ENCODE measurements around the gene NCKAP1.
"Not testable (repeated sequence)": the region's sequence is repeated elsewhere in the genome, so short reads cannot be mapped to it uniquely, and the experiment has no call there.

The NCKAP1 gene

DNA sequence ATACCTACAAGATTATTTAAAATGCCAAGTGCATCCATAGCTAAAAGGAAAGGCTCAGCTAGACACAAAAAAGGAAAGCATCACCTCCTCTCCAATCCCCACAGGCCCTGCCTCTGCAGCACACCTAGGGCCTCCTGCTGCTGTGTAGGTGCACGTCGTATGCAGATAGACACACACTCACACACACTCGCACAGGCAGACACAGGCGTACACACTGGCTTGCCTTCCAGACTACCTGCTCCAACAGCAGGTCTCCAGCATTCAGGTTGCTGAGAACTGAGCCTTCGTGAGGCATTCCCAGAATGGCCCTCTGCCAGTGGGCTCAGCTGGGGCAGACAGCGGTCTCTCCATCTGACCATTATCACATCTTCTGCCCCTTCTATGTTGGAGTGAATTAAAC lies 136.5 kb downstream of the NCKAP1 start:
- H3K4me1 ChIP-seq: no peaks in the 10 kb centered on the region
- no peak overlapping the region for H3K4me2 ChIP-seq
- H3K4me3 ChIP-seq: no peak overlapping the region
- H3K9ac ChIP-seq: no peak overlapping the region
- no peaks in the 10 kb centered on the region; a peak in 1 of 22 replicates for H3K27me3 ChIP-seq
- TF ChIP-seq Cebpa-rat (IDR thresholded peaks at IDR 0.05): no peak
- H4K20me1 ChIP-seq: no peaks in the 10 kb centered on the region
- H3K9me3 ChIP-seq (replicated peaks in 1 of 11): no peaks in the 10 kb centered on the region
- H3K27ac ChIP-seq: no peak overlapping the region
- no peaks in the 10 kb centered on the region for H3K36me3 ChIP-seq

DNA sequence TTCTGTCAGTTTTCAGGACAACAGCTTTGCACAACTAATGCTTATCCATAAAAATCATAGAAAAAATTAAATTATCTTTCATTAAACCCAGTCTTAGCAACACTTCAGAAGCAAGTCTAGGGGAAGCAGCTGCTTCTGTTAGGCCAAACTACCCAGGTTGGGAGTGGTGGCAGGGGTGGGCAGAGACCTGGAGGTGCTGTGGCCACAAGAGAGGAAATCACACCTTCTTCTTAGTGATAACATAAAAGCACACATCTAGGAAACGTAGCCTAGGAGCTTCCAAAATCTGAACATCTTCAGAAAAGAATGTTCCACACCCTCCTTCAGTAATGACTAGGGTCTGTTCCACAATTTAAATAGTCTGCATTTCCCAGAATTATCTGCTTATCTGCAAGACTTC lies 139.5 kb downstream of the NCKAP1 start:
- TF ChIP-seq Cebpa-rat (IDR thresholded peaks at IDR 0.05): no peak
- no peaks in the 10 kb centered on the region; a peak in 1 of 22 replicates for H3K27me3 ChIP-seq
- no peaks in the 10 kb centered on the region for H3K36me3 ChIP-seq
- H3K9ac ChIP-seq: no peak overlapping the region
- H3K9me3 ChIP-seq (replicated peaks in 1 of 11): peaks cover 2 to 12% (median 5%) of the 10 kb centered on the region in 11 experiments; a peak in 10 of 22 replicates
- no peak overlapping the region for H3K27ac ChIP-seq
- H3K4me1 ChIP-seq: no peaks in the 10 kb centered on the region
- no peaks in the 10 kb centered on the region for H4K20me1 ChIP-seq
- no peak overlapping the region for H3K4me3 ChIP-seq
- H3K4me2 ChIP-seq: no peak overlapping the region

DNA sequence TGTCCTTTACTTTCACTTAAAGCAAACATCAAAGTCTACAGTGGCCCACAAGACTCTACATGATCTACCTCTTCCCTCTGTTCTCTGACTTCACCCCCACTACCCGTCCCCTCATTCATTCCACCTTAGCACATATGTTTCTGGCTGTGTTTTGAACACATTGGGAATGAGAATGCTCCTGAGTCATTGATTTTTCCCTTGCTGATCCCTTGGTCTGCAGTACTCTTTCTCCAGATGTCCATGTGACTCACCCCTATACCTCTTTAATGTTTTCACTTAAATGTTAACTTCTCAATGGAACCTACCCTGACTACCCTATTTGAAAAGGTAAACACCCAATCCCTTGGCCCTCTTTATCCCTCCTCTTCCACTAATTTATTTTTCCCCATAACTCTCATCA lies 141.1 kb downstream of the NCKAP1 start:
- no peak overlapping the region for H3K9ac ChIP-seq
- no peak overlapping the region for H3K4me3 ChIP-seq
- H4K20me1 ChIP-seq: no peaks in the 10 kb centered on the region
- no peaks in the 10 kb centered on the region; a peak in 1 of 22 replicates for H3K27me3 ChIP-seq
- no peak for TF ChIP-seq Cebpa-rat (IDR thresholded peaks at IDR 0.05)
- H3K4me2 ChIP-seq: no peak overlapping the region
- peaks cover 5 to 18% (median 10%) of the 10 kb centered on the region in 11 experiments; a peak in 10 of 22 replicates for H3K9me3 ChIP-seq (replicated peaks in 1 of 11)
- no peaks in the 10 kb centered on the region for H3K4me1 ChIP-seq
- H3K36me3 ChIP-seq: no peaks in the 10 kb centered on the region
- no peak overlapping the region for H3K27ac ChIP-seq

- Histone ChIP-seq H3K9me3 (replicated peaks in 1 of 11) (peaks cover 5 to 18% (median 10%) of the 10 kb centered on the region in 11 experiments; a peak in 10 of 22 replicates), H4K20me1 (no peaks in the 10 kb centered on the region), H3K27ac (no peak overlapping the region), H3K36me3 (no peaks in the 10 kb centered on the region), H3K27me3 (no peaks in the 10 kb centered on the region; a peak in 1 of 22 replicates), H3K4me1 (no peaks in the 10 kb centered on the region), H3K4me3 (no peak overlapping the region), H3K9ac (no peak overlapping the region), H3K4me2 (no peak overlapping the region)
- TF ChIP-seq Cebpa-rat (IDR thresholded peaks at IDR 0.05): no peak
These were observed 142.5 kb downstream of the NCKAP1 start for GRCh38 chr2:182895798-182896197.

DNA sequence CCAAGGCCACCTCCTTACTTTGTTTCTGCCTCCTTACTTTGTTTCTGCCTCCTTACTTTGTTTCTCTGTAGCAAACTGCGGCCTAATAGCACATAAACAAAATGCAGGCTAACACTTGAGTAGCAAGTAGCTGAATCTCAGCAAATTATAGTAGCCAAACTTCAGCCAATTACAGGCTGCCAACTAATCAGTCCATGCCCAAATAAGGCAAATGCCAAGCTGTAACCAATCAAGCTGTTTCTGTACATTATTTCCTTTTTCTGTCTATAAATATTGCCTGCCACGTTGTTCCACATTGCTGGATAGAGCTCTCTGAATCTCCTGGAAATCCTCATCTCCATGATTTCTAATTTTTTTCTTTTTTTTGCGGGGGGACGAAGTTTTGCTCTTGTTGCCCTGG lies 143.1 kb downstream of the NCKAP1 start:
- Histone ChIP-seq H3K4me1 (no peaks in the 10 kb centered on the region), H3K27me3 (no peaks in the 10 kb centered on the region; a peak in 1 of 22 replicates), H4K20me1 (no peaks in the 10 kb centered on the region), H3K9me3 (replicated peaks in 1 of 11) (peaks cover 5 to 18% (median 10%) of the 10 kb centered on the region in 11 experiments; a peak in 10 of 22 replicates), H3K9ac (no peak overlapping the region), H3K36me3 (no peaks in the 10 kb centered on the region), H3K4me3 (no peak overlapping the region), H3K4me2 (no peak overlapping the region), H3K27ac (no peak overlapping the region)
- no peak for TF ChIP-seq Cebpa-rat (IDR thresholded peaks at IDR 0.05)

DNA sequence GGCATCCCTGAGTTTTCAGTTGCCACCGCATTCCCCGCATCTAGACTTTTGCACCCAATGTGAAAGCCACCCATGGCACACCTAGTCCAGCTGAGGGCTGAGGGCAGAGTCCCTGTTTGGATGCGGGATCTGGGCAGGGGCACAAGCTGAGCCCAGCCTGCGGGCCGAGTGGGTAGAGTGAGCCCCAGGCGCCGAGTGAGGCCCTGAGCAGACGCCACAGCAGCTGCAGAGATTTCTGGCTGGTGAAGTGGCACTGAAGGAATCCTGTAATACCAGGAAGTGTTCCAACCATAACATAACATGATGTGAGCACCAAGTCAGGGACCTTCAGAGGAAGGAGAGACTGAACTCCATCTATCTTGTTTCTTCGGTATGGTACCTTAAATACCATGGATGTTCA lies 144.1 kb downstream of the NCKAP1 start:
- no peak for TF ChIP-seq Cebpa-rat (IDR thresholded peaks at IDR 0.05)
- no peak overlapping the region for H3K27ac ChIP-seq
- no peak overlapping the region for H3K9ac ChIP-seq
- H3K36me3 ChIP-seq: no peaks in the 10 kb centered on the region
- no peaks in the 10 kb centered on the region for H4K20me1 ChIP-seq
- no peaks in the 10 kb centered on the region for H3K4me1 ChIP-seq
- H3K4me2 ChIP-seq: no peak overlapping the region
- H3K4me3 ChIP-seq: no peak overlapping the region
- peaks cover 5 to 18% (median 10%) of the 10 kb centered on the region in 11 experiments; a peak in 10 of 22 replicates for H3K9me3 ChIP-seq (replicated peaks in 1 of 11)
- no peaks in the 10 kb centered on the region for H3K27me3 ChIP-seq

DNA sequence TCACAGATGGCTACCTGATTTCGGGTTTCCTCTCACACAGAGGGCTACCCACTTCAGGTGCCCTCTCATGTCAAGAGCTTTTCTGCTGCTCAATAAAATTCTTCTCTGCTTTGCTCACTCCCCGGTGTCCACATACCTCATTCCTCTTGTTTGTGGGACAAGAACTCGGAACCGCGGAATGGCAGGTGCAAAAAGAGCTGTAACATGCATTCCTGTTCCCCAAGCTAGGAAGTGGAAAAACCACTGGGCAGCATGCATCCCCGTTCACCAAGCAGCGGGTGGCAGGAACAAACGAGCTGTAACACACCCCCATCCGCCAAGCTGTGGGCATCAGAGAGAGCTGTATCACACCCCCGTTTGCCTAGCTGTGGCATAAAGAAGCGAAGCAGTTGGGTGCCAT lies 144.6 kb downstream of the NCKAP1 start:
- no peaks in the 10 kb centered on the region for H3K4me1 ChIP-seq
- H3K4me2 ChIP-seq: no peak overlapping the region
- H3K9ac ChIP-seq: no peak overlapping the region
- H4K20me1 ChIP-seq: no peaks in the 10 kb centered on the region
- H3K36me3 ChIP-seq: no peaks in the 10 kb centered on the region
- no peak for TF ChIP-seq Cebpa-rat (IDR thresholded peaks at IDR 0.05)
- no peak overlapping the region for H3K4me3 ChIP-seq
- no peak overlapping the region for H3K27ac ChIP-seq
- no peaks in the 10 kb centered on the region for H3K27me3 ChIP-seq
- H3K9me3 ChIP-seq (replicated peaks in 1 of 11): peaks cover 5 to 18% (median 10%) of the 10 kb centered on the region in 11 experiments; a peak in 10 of 22 replicates

GRCh38 chr2:182893035-182893434 lies 145.2 kb downstream of the NCKAP1 start:
- not testable (repeated sequence) for H4K20me1 ChIP-seq, H3K4me3 ChIP-seq

DNA sequence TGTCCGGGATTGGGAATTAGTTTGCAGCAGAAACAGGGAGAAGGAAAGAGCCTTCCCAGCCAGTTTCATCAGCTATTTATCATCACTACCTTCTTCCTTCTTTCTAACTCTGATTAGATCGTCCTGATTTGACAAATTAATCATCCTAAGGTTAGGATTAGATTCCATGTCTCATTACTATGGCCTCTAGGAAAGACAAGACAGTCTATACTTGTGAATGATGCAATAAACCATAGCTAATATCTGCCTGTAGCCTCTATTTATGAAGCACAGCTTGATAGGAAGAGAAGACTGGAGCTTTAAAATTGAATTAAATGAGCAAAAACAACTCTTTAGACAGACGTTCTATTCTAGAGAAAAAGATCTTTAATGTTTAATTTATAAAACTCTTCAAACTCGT lies 146.6 kb downstream of the NCKAP1 start:
- Histone ChIP-seq H3K4me1 (no peaks in the 10 kb centered on the region), H3K27ac (no peak overlapping the region), H4K20me1 (no peaks in the 10 kb centered on the region), H3K36me3 (no peaks in the 10 kb centered on the region), H3K4me3 (no peak overlapping the region), H3K4me2 (no peak overlapping the region), H3K9me3 (replicated peaks in 1 of 11) (peaks cover 5 to 18% (median 10%) of the 10 kb centered on the region in 11 experiments; a peak in 10 of 22 replicates), H3K9ac (no peak overlapping the region), H3K27me3 (no peaks in the 10 kb centered on the region)
- TF ChIP-seq Cebpa-rat (IDR thresholded peaks at IDR 0.05): no peak

More at GRCh38 chr2:182893035-182893434, 145.2 kb downstream of the NCKAP1 start:
- H3K36me3 ChIP-seq, H3K27me3 ChIP-seq, H3K4me1 ChIP-seq, H3K27ac ChIP-seq, H3K9ac ChIP-seq, H3K4me2 ChIP-seq: not testable (repeated sequence)
- peaks cover 5 to 18% (median 10%) of the 10 kb centered on the region in 11 experiments; a peak in 10 of 22 replicates for H3K9me3 ChIP-seq (replicated peaks in 1 of 11)

- no peak for TF ChIP-seq Cebpa-rat (IDR thresholded peaks at IDR 0.05)
- Histone ChIP-seq H4K20me1 (no peaks in the 10 kb centered on the region), H3K9me3 (replicated peaks in 1 of 11) (peaks cover 5 to 18% (median 10%) of the 10 kb centered on the region in 11 experiments; a peak in 10 of 22 replicates), H3K36me3 (no peaks in the 10 kb centered on the region), H3K4me3 (no peak overlapping the region), H3K9ac (no peak overlapping the region), H3K4me2 (no peak overlapping the region), H3K27ac (no peak overlapping the region), H3K4me1 (no peaks in the 10 kb centered on the region), H3K27me3 (no peaks in the 10 kb centered on the region)
These were observed 147.4 kb downstream of the NCKAP1 start for GRCh38 chr2:182890773-182891378.

All from BLaER1 treated with 17β-estradiol and CSF1 and Interleukin-3, amounts not matched to agents 10 nM and 100 nM (cell line).